ENCODE results near the gene ZCWPW2. TPM values are rescaled to one million over a fixed set of nuclear protein-coding genes. Genes with fewer than 3 reads are reported as not detected.

The ZCWPW2 gene, protein sequence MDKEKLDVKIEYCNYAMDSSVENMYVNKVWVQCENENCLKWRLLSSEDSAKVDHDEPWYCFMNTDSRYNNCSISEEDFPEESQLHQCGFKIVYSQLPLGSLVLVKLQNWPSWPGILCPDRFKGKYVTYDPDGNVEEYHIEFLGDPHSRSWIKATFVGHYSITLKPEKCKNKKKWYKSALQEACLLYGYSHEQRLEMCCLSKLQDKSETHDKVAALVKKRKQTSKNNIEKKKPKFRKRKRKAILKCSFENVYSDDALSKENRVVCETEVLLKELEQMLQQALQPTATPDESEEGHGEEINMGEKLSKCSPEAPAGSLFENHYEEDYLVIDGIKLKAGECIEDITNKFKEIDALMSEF
- not detected in 5 replicates for total RNA-seq (2022; extraction: Qiagen RNA extraction; ENCODE audit: low read depth)

DNA sequence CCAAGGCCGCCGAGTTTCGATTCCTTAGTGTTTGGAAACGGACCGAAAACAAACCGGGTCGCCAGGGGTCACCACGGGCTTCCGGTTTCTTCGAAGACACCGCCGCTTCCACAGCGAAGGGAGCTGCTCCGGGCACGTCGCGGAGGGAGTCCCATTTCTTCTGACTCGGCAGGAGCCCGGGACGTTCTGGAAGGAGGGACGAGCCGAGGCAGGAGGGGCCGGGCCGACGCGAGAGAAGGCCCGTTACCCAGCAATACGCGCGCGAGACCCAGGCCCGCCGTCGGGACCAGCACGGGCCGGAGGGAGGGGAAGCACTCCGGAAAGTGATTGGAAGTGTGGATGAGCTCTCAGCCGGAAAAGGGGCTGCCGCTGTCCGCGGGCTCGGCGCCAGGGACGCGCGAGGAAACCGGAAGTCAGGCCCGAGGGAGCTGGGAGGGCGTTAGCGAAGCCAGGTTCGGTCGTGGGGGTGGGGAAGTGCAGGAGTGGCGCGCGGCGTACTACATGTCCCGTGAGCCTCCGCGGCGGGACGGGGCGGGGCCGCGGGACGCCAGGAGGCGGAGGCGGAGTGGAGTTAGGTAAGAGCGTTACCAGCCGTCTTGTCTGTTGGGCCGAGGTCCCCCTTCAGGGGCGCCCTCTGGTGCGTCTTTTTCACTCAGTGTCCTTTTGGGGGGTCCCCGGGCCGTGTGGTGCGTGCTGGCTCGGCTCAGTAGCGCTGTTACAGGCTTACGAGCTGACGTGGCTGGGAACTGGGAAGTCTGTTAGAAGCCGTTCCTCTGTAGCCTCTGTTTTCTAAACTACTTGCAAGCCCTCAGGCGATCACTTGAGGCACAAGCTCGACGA, at the start of gene ZCWPW2, which contains the start of gene AZI2:
TSS of gene ZCWPW2 (plus strand) at position 93 of the 840 bp plus-strand sequence. CDS start 64,348 bp downstream, outside the sequence.
TSS of gene AZI2 (minus strand) at position 196 of the 840 bp plus-strand sequence. CDS start 8,207 bp downstream, outside the sequence.

Other genes starting within 250 kb of the ZCWPW2 start
- gene CMC1, start 107.1 kb upstream of the ZCWPW2 start, total RNA-seq (2022; extraction: Qiagen RNA extraction; ENCODE audit: low read depth) = 44.6 to 50.8 TPM (median 46.6 TPM) in 5 replicates
- 38.6 to 46.1 TPM (median 43.3 TPM) in 5 replicates for gene AZI2, start 103 bp downstream of the ZCWPW2 start, total RNA-seq (2022; extraction: Qiagen RNA extraction; ENCODE audit: low read depth)